PC-9 (cell line): ENCODE data around the gene PGA5.

Experiments used
- EZH2 ChIP-seq: fragments of 200-600 bp; sonication (generic); IDR thresholded peaks from 2 replicates; pipeline ENCODE4 v1.8.0; 2017; ENCODE audit warnings: antibody characterized with exemption, low read depth
- TF ChIP-seq, protein P1 (sequence below): fragments of 200-600 bp; sonication (generic); conservative IDR thresholded peaks from 2 replicates; pipeline ENCODE4 v1.6.1; 2017; ENCODE audit warnings: mixed run types, antibody characterized with exemption, mild to moderate bottlenecking, moderate library complexity

- TF ChIP-seq, protein P1, sequence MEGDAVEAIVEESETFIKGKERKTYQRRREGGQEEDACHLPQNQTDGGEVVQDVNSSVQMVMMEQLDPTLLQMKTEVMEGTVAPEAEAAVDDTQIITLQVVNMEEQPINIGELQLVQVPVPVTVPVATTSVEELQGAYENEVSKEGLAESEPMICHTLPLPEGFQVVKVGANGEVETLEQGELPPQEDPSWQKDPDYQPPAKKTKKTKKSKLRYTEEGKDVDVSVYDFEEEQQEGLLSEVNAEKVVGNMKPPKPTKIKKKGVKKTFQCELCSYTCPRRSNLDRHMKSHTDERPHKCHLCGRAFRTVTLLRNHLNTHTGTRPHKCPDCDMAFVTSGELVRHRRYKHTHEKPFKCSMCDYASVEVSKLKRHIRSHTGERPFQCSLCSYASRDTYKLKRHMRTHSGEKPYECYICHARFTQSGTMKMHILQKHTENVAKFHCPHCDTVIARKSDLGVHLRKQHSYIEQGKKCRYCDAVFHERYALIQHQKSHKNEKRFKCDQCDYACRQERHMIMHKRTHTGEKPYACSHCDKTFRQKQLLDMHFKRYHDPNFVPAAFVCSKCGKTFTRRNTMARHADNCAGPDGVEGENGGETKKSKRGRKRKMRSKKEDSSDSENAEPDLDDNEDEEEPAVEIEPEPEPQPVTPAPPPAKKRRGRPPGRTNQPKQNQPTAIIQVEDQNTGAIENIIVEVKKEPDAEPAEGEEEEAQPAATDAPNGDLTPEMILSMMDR: no peak
- TF ChIP-seq EZH2: no peak
Observed at GRCh38 chr11:61195719-61196118, 45.3 kb upstream of the PGA5 start.
